Ecto neural progenitor cell (in vitro differentiated cells): ENCODE results near the gene ZNF410.

Experiments used
- DNase-seq: peaks from one replicate; pipeline ENCODE4 v3.0.0-alpha.2; 2018; ENCODE audit warnings: low spot score

Gene ZNF410

DNA sequence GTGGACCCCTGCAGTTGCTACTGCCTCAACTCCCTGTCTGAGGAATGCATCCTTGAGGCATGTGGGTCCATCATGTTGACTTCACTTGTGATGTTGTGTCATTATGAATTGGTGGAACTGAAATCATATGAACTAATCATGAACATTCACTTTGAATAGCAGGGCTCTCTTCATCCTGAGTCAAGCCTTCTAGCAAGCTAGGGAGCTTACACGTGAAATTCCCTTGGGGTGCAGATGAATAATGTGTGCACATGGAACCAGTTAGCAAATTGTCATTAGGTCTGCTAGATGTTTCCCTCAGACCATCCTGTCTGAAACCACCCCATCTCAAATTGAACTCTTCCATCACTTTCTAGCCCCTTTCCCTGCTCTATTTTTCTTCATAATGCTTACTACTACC is 67.1 kb downstream of the ZNF410 start:
- DNase-seq = no peak

- no peak for DNase-seq
Observed at GRCh38 chr14:73955674-73956073, 69.0 kb downstream of the ZNF410 start.

DNA sequence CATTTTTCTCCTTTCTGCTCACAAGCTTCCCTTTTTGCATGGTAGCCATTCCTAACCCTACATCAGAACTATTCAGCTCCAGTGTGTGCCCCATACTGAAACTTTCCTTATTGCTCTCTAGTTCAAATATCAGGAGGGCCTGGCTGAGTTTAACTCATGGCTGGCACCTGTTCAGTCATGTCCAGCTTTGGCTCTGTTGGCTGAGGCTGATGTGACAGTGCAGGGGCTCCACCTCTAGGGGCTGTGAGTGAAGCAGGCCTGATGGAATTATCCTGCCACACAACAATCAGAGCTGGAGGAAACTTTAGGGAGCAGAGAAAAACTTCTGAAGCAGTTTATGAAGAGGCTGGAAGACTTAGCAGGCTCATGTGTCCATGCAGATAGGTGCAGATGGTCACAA is 71.9 kb downstream of the ZNF410 start:
- DNase-seq = no peak

GRCh38 chr14:73961192-73961591 is 74.5 kb downstream of the ZNF410 start:
- no peak for DNase-seq

DNA sequence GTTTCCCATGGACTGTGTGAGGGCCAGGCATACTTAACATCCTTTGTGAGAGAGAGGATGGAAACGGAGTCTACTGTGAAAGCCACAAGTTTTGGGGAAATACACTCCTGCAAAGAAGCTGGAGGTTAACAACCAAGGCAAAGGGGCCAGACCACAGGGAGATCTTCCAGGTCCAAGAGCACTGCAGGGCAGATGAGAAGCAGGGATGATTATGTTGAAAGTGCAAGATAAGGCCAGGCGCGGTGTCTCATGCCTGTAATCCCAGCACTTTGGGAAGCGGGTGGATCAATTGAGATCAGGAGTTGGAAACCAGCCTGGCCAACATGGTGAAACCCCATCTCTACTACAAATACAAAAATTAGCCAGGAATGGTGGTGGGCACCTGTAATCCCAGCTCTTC is 78.6 kb downstream of the ZNF410 start:
- DNase-seq = no peak

- no peak for DNase-seq
Observed at GRCh38 chr14:73968885-73969284, 82.2 kb downstream of the ZNF410 start.

- DNase-seq = no peak
Observed at GRCh38 chr14:73973497-73973896, 86.8 kb downstream of the ZNF410 start.

- no peak for DNase-seq
Observed at GRCh38 chr14:73976125-73976524, 89.5 kb downstream of the ZNF410 start.

GRCh38 chr14:73977896-73978295 is 91.2 kb downstream of the ZNF410 start:
- no peak for DNase-seq
